KOPT-K1 (cell line): ENCODE measurements around the gene ABRACL.

ENCODE experiments used
- H3K27ac ChIP-seq: fragments of 200-600 bp; sonication (generic); 2 replicates; pipeline ENCODE4 v1.5.1; 2016; ENCODE audit warnings: antibody characterized with exemption, mild to moderate bottlenecking, low read depth, low read length; ENCODE audit not compliant: poor library complexity, severe bottlenecking
- H3K36me3 ChIP-seq: fragments of 200-600 bp; sonication (generic); 2 replicates; pipeline ENCODE4 v1.5.1; 2017; ENCODE audit warnings: antibody characterized with exemption, mild to moderate bottlenecking, low read length, moderate library complexity; ENCODE audit not compliant: insufficient read depth
- H3K9me3 ChIP-seq: fragments of 200-600 bp; sonication (generic); 2 replicates; pipeline ENCODE4 v1.5.1; 2017; ENCODE audit warnings: antibody characterized with exemption, low read length, mild to moderate bottlenecking; ENCODE audit not compliant: insufficient read depth, poor library complexity, severe bottlenecking

ABRACL gene

GRCh38 chr6:139062932-139063646, 34.5 kb downstream of the ABRACL start:
- Histone ChIP-seq H3K9me3 (no peaks in the 10 kb centered on the region), H3K27ac (no peak overlapping the region), H3K36me3 (no peaks in the 10 kb centered on the region)

DNA sequence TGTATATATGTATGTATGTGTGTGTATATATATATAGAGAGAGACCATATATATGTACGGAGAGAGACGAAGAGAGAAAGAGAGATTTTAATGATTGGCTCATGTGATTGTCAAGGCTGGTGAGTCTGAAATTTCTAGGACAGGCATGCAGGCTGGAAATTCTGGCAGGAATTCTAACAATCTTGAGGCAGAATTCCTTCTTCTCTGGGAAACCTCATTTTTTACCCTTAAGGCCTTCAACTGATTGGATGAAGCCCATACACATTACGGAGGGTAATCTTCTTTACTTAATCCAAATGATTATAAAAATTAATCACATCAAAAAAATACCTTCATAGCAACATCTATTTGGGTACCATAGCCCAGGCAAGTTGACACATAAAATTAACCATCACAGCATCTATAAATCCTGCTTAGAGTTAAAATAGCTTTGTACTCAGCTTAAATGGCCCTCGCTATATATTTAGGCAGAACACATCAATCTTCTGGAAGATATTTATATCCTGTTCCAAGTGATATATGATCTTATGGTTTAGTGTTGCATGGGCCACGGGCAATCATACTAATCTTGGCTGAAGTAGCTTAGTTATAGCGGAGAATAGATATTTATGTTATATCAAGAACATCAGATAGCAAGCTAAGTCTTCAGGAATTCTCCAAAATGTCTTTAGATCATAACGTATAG, 36.6 kb downstream of the ABRACL start:
- Histone ChIP-seq H3K9me3 (no peaks in the 10 kb centered on the region), H3K27ac (no peak overlapping the region), H3K36me3 (no peaks in the 10 kb centered on the region)

DNA sequence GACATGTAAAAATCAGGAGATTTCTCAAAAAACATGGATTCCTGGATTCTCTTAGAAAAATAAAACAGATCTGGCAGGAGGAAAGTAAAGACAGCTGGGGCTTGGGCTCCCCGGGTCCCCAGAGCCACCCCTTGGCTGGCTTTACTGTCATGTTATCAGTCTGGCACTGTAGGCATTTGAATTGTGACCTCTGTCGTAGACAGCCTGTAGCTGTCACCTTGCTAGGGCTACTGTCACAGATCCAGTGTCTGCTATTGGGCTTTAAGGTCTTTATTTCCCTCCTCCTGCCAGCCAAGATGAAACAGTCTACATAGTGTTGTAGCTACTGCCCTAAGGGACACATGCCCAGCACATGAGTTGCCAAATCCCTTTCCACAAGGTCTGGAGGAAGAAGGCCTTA, 37.5 kb downstream of the ABRACL start:
- H3K27ac ChIP-seq = no peak overlapping the region
- H3K9me3 ChIP-seq = no peaks in the 10 kb centered on the region
- no peaks in the 10 kb centered on the region for H3K36me3 ChIP-seq

GRCh38 chr6:139068846-139069245, 40.3 kb downstream of the ABRACL start:
- Histone ChIP-seq H3K9me3 (no peaks in the 10 kb centered on the region), H3K36me3 (no peaks in the 10 kb centered on the region), H3K27ac (no peak overlapping the region)

DNA sequence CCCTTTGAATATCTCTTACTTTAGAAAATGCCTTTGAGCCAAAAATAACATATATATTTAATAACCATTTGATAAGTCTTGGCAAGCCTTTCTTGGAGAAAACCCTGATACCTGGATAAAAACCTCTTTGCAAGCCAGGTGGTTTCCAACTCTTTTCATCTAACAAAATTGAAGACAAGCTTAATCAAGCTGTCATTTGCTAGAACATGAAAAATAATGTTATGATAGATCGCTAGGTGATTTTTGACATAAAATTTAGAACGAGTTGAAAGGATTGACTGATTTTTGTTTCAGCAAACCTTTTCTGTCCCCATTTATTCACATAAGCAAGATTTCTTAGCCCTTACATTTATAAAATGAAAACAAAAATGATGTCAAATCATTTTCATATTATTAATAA, 44.6 kb downstream of the ABRACL start:
- Histone ChIP-seq H3K27ac (no peak overlapping the region), H3K9me3 (no peaks in the 10 kb centered on the region), H3K36me3 (no peaks in the 10 kb centered on the region)

DNA sequence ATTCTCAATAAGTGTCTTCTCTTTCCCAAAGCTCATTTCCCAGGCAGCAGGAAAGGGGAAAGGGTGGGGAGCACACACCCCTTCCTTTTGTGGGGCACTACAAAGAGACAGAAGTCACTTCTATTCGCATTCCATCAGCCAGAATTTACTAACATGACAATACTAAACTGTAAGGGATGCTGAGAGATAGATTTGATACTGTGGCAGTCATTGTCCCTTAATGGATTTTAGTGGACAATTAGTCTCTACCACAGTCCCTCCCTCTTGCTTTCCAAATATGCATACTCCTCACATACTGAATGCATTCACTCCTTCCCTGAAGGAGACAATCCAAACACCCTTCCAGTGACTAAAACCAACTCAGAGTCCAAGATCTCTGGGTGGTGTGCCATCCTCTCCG, 50.5 kb downstream of the ABRACL start:
- Histone ChIP-seq H3K27ac (no peak overlapping the region), H3K36me3 (no peaks in the 10 kb centered on the region), H3K9me3 (no peaks in the 10 kb centered on the region)

- Histone ChIP-seq H3K36me3 (no peaks in the 10 kb centered on the region), H3K9me3 (no peaks in the 10 kb centered on the region), H3K27ac (no peak overlapping the region)
These were observed 51.8 kb downstream of the ABRACL start for GRCh38 chr6:139080255-139080920.

GRCh38 chr6:139081471-139081870, 52.9 kb downstream of the ABRACL start:
- no peak overlapping the region for H3K27ac ChIP-seq
- no peaks in the 10 kb centered on the region for H3K36me3 ChIP-seq
- H3K9me3 ChIP-seq = no peaks in the 10 kb centered on the region

GRCh38 chr6:139082370-139082769, 53.8 kb downstream of the ABRACL start:
- no peaks in the 10 kb centered on the region for H3K9me3 ChIP-seq
- no peaks in the 10 kb centered on the region for H3K36me3 ChIP-seq
- H3K27ac ChIP-seq = no peak overlapping the region

GRCh38 chr6:139091826-139092225, 63.3 kb downstream of the ABRACL start:
- Histone ChIP-seq H3K27ac (no peak overlapping the region), H3K36me3 (no peaks in the 10 kb centered on the region), H3K9me3 (peaks cover 8% of the 10 kb centered on the region)
